GM10266 (cell line): Measurements from ENCODE around the gene CREBBP.

Experiments used
- DNase-seq: peaks from one replicate; pipeline ENCODE4 v3.0.0; 2012; ENCODE audit errors: extremely low spot score
- CTCF ChIP-seq: IDR thresholded peaks from 2 replicates; pipeline ENCODE4 v1.5.1; 2012; ENCODE audit warnings: mild to moderate bottlenecking, low read depth; ENCODE audit not compliant: control insufficient read depth, insufficient read depth; ENCODE audit errors: missing control alignments

CREBBP gene

DNA sequence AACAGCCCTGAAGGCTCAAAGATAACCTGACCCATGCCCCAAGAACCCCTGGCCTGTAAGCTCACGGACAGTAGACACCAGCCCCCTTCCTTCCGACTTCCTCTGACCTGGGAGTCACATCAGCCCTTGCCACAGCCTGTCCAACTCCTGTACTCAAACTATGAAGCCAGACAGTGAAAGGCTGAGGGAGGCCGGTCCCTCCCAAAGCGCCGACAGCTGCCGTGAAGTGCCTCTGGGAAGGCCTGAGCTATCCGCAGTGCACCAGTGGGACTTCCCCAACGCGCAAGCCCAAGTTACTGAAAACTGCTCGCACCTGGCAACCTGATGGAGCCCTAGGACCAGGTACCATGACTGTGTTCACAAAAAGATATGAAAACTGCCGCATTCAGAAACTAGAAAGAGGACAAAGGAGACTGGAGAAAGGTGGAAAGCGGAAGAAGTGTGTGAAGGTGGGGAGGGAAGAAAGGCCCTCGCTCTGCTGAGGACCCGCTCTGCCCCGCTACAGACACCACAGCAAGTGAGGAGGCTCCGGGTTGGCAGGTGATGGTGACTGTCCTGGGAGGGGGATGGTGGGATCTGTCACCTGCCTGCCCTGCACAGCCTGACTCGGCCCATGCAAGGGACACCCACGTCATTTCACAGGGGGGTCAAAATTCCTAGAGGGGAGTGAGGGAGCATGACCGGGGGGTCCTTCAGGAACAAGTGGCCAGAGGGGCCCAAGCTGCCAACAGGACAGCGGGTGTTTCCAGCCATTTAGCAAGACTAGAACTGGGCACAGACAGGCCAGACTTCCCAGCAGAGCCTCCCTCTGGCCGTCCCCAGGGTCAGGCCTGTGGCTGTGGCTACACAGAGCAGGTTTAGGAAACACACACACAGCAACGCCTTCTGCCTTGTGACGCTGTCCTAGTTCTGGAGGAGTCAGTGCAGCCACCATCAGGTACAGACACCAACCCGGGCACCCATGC is 150.1 kb downstream of the CREBBP start:
- TF ChIP-seq CTCF, result no peak
- DNase-seq, result no peak

GRCh38 chr16:3729161-3730112 is 151.1 kb downstream of the CREBBP start:
- TF ChIP-seq CTCF, result no peak

GRCh38 chr16:3728424-3729160 is 151.9 kb downstream of the CREBBP start:
- DNase-seq, result no peak
- no peak for TF ChIP-seq CTCF

More at GRCh38 chr16:3729161-3730112, 151.1 kb downstream of the CREBBP start:
- no peak for DNase-seq

DNA sequence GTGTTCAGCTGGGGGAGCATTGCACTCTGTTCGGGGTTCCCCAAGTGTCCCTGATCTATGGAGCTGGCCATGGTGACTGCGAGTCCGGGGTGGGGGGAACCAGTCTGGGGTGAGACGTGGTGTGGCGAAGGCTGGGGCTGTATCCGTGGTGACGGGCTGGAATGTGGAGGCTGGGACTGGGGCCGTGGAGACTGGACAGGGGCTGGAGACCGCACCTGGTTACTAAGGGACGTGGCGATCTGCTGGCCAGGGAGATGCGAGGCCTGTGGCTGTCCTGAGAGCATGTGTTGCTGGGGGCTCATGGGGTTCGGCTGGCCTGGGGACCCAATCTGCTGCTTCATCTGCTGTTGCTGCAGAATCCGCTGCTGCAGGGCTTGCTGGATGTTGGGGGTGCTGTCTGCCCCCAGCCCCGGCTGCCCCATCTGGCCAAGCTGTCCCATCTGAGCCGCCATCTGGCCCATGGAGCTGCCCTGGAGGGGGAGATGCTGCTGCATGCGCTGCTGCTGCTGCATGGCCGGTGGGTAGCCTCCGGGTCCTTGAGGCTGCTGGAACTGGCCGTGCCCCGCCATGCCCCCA is 152.6 kb downstream of the CREBBP start:
- no peak for DNase-seq

DNA sequence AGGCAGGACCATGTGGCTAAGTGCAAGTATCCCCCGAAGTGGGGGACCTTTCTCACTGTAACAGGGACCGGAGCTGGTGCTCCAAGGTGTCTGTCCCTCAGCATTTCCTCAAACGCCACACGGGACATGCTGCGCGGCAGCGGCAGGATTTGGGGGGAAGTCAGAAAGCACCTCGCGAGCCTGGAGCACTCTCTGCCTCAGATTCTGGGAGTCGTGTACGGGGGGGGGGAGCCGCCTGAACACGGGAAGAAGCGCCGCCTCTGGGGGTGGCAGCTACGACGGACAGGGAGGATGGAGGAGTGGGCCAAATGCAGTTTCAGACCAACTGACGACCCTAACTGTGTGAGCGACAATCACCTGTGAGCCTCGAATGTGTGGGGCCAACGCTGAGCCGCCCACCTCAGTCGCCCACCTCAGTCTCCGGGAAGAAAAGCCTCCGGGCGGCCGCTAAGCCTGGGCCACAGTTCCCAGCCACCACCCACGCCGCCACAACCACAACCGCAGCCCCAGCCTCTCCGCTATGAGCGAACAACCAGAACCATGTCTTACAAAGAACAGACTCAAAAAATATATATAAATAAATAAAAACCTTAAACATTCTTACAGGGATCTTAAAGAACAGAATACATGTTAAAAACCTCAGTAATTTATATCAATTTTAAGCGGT is 154.4 kb downstream of the CREBBP start:
- DNase-seq, result no peak
- TF ChIP-seq CTCF, result no peak

More for the DNA sequence above, 152.6 kb downstream of the CREBBP start:
- no peak for TF ChIP-seq CTCF

DNA sequence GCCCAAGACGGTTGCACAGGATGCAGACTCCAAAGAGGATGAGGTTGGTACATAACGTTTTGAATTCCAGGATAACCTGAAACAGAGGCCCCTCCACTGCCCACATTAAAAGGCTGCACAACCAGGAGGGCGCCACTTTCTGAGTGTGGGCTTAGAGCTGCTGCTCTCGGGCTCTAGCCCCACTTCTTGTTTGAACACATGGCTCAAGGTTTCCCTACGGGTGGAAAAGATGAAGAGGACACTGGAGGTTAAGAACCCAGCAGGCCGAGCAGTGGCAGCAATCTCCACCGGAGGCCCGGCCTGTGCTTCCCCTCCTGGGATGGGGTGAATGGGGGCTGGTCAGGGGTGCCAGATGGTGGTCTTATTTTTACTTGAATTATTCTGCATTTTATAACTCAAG is 155.2 kb downstream of the CREBBP start:
- DNase-seq, result no peak
- TF ChIP-seq CTCF, result no peak
